Activated CD4-positive, alpha-beta T cell treated with anti-CD3 and anti-CD28 coated beads for 24 hours (primary cell): ENCODE results near the gene ALK.
"Not testable (repeated sequence)": the region's sequence is repeated elsewhere in the genome, so short reads cannot be mapped to it uniquely, and the experiment has no call there.

Experiments used
- DNase-seq, 2 donors: peaks; one replicate each; pipeline ENCODE4 v3.0.0-alpha.2; 2020; ENCODE audit warnings: low read depth in 2 of 2

Gene ALK

DNA sequence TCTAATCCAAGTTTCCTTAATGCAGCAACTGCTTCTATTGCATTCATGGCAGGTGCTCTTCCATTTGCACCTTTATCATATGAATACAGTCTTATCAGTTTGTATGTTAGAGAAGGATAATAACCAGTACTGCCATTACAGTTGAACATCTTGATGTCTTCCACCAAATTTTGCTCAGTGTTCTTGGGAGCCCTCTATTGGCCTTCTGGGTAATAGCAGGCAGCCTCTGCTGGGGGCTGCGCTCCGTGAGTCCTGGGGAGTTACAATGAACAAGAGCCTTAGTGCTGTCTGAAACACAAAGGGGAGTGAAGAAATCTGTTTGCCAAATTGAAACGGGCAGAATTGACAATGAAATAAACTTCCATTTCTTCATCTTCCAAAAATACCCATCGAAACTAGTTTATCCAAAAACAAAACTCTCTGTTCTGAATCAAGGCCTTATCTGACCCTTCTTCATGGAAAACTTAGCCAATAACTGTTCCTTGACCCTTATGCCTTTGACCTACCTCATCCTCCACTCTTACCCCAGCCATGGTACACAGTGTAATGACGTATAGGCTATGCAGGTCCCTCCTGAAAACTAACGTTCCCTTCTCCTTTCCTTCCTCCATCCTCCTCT is 79.9 kb downstream of the ALK start:
- DNase-seq = peak; percentile 4 to 7

GRCh38 chr2:29839306-29839705 is 82.1 kb downstream of the ALK start:
- DNase-seq = no peak

GRCh38 chr2:29837925-29838324 is 83.5 kb downstream of the ALK start:
- no peak for DNase-seq

GRCh38 chr2:29834624-29835023 is 86.8 kb downstream of the ALK start:
- DNase-seq = no peak

- no peak for DNase-seq
Measured at GRCh38 chr2:29834036-29834540, 87.3 kb downstream of the ALK start.

DNA sequence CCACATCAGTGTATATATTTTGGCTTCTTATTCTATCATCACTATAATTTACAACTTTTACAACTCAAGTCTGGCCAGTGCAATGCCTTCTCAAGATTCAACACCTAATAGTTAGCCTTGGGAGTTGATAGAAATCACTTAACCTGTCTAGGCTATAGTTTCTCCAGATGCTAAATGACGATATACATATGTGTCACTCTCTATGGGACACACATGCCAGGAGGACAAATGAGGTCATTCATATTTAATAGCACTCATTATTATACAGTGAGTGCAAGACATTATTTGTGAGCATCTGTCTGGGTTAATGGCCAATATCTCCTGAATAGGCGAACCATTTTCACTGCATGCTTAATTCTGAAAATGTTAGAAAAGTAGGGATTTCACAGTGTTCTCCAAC is 89.8 kb downstream of the ALK start:
- no peak for DNase-seq

DNA sequence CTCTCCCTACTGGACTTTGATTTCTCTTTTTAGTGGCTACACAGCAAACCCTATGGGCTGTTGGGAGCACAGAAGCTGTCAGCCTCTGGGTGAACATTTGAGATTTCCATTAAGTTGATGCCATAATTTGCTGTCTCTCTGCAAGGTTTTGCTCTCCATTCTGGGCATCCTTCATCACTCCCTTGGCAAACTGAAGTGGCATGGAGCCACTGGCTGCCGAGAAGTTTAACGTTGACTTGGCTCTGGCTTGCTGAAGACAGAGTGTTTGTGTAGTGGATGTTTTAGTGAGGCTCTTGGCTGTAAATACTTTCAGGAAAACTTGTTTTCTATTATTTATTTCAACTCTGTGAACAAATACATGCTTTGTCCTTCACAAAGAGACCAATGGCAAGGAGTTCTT is 91.5 kb downstream of the ALK start:
- no peak for DNase-seq

- not testable (repeated sequence) for DNase-seq
Measured at GRCh38 chr2:29824145-29824544, 97.2 kb downstream of the ALK start.

DNA sequence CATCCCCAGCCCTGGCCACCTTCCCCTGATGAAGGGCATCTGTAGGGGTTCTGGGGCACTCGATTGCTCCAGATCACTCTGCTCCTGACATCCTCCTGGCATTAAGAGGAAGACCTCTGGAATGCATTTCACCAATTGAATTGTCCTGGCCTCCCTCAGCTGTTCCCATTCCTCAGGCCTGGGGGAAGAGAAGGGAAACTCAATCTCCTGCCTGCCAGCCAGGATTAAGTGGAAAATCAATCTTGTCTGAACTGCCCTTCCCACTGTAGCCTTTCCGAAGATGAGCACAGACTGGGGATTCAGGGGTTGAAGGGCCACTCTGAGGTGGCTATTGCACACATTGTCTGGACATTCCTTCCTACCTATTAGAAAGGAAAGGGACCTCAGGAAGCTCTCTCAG is 99.8 kb downstream of the ALK start:
- no peak for DNase-seq

DNA sequence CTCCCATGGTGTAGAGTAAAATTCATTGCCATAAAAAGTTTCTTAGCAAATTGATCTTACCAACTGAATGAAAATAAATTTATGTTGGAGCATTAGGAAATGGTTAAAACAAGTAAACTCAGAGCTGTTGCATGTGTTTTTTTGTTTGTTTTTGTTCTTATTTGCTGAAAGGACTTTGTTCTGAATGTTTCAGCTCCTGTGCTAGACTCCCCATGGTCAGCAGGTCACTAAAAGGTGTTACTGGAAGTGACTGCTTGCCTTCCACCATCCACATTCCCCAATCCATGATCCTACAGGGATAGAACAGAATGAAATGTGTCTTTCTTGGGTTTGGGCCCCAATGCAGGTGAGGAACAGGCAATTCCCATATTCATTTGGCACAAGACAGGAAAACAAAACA is 101.8 kb downstream of the ALK start:
- DNase-seq = no peak

DNA sequence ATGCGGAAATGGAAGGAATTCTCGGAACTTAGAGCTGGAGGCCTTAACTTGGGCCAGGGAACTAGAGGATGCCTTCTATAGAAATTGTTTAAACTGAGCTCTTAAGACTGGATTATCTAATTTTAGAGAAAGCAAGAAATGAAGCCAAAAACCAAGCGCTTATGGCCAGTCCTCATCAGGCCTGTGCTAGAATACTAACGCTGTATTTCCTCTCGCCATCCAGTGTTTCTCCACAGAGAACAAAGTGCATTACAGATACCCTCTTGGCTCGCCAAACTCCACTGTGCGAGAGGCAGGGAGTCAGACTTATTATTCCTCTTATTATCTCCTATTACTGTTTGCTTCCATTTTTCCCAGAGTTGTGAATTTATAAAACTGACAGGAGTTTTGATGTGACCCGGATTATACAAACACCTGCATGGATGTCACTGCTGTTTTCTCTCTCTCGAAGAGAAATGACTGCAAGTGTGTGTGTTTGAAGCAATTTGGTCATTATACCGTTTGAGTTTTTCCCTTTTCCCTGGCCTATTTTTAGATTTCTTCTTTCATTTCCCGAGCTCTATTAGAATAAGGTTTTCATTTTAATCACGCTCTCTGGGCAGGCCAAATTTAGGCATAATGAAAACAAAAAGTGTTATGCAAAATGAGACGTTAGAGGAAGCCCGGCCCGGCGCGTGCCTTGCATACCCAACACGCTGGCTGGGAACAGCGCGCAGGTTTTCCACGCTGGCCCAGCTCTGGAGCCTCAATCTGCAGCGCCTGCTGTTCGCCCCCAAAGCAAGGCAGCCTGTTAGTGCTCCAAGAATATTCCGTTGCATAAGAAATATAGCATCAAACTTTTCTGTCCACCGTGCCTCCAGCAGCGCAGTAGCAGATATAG is 103.3 kb downstream of the ALK start:
- no peak for DNase-seq

GRCh38 chr2:29817299-29817698 is 104.1 kb downstream of the ALK start:
- DNase-seq = no peak

- no peak for DNase-seq
Measured at GRCh38 chr2:29816651-29817050, 104.7 kb downstream of the ALK start.

DNA sequence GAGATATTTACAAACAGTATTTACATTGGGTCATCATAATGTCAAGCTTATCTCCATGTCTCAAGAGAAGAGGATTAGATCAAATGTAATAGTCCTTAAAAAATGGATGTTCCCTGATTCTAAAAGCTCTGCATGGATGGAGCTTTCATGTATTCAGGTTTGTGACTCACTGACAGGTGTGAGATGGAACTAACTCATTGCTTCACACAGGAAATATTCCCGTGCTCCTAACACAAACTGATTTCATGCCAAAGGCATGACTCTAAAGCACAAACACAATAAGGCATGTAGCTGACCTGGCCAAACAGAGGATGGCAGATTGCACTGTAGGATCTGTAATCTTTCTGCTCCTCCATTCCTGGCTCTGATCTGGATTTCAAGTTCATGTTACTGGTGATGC is 110.0 kb downstream of the ALK start:
- no peak for DNase-seq

DNA sequence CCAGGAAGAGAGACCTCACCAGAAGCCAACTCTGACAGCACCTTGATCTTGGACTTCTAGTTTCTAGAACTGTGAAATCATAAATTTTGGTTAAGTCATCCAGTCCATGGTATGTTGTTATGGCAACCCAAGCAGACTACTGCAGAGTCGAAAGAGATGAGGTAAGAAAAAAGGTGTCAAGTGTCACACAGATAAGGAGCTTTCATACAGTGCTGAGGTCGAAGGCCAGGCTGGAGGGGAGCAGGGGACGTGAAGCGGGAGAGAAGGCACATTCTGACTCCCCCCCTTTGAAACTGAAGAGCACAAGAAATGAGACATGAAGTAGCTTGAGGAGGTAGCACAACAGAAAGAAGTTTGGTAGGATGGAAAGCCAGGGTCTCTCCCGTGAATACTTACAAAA is 110.4 kb downstream of the ALK start:
- no peak for DNase-seq

- DNase-seq = no peak
Measured at GRCh38 chr2:29808321-29808720, 113.1 kb downstream of the ALK start.

DNA sequence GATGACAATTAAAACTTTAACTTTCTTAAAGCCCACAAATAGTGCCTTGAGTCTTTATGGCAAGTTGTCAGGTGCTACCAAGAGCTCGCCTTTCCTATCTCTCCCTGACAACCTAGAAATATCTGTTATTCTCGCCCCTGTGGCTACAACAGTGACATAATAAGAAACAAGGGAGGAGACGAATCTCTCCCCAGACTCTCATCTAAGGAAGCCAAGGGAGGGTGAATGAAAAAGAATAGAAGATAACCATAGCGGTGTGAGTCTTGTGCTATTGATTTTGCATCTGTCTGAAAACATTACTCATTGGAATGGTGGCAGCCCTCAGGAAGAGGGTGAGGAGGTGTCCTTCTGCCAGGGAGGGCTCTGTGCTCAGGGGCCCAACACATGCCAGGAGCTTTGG is 114.3 kb downstream of the ALK start:
- DNase-seq = no peak

GRCh38 chr2:29806461-29806860 is 114.9 kb downstream of the ALK start:
- DNase-seq = no peak

DNA sequence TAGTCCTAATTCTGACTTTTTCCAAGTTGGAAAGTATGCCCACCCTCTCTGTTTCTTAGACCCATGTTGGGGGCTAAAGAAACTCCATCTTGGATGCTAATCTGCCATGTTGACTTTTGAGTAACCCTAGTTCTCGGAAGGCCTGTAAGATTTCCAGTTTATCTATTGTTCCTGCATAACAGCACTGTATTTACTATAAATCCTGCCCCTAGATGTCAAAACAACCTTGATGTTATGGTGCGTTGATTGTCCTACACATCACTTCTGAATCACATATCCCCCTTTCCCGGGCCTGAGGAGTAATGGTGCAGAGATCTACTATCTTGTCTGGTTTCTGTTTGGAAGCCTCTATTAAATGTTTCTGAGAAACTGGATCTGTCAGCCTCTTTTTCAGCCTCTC is 116.7 kb downstream of the ALK start:
- DNase-seq = no peak

DNA sequence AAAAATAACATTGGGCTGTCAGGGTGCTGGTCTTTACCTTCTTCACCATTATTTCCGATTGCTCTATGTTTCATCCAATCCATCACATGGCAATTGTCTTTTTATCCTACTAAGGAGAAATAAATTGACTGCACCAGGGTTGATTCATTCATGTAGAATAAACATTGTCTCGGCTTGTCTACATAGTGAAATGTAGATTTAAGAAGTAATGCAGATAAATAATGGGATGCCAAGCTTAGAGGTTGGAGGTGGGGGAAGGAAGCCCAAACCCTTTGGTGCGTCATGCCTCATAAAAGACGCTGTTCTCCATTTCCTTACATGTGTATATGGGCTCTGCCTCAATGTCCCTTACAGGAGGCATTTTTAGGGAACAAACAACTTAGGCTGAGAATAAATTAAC is 117.8 kb downstream of the ALK start:
- no peak for DNase-seq

DNA sequence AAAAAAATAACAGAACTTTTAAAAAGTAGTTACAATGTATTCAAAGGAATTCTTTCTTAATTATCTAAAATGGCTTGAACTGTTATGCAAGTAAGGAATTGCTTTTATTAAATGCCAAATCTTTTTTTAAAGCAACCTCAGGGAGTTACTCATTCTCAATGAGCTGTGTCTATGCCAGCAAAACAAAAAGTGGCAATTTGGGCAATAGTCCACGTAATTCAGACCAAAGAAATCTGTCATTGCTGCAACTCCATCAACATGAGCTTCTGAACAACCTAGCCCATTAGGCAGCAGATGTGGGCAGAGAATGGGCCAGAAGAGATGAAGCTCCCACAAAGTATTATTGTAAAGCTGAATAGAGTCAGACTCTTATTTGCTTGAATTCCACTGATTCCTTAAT is 118.4 kb downstream of the ALK start:
- no peak for DNase-seq

DNA sequence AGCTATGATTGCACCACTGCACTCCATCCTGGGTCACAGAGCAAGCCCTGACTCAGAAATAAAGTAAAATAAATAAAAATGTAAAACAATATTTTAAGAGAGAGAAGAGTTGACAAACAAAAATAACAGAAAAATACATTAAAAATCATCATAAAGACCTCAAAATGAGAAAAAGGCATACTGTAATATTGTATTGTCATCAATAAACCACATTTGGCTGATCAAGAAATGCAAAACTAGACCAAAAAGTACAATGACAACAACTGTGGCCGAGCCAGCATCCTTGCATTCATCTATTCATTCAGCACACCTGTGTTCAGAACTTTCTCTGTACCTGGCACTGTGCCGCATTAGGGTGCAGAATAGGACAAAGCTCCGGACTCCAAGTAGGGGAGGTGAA is 121.8 kb downstream of the ALK start:
- DNase-seq = no peak

DNA sequence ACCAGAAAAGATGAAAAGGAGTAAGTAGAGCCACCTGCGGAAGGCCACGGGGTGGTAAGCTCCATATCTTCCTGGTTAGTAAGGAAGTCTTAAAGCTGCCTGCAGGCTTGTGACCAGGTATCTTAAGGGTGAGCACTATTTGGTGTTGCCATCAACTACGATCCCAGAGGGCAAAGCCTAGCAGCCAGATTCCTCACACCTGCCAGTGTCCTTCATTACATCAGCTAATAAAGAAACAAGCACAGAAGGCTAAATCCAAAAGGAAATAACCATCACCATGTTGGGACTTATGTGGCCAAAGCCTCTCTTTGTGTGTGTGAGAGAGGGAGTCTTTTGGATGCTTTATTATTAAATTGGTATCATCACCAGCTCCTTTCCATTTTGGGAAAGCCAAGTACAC is 123.5 kb downstream of the ALK start:
- DNase-seq = no peak
